SK-N-SH treated with all-trans-retinoic acid at 6 μM for 48 hours (cell line): ENCODE data around the gene PSMA7.

Source experiments
- ATAC-seq: fragments of 200-7000 bp; cut with Tn5 transposase; 3 replicates; pipeline ENCODE4 v1.9.1; 2020; ENCODE audit warnings: mild to moderate bottlenecking, moderate library complexity
- ARNTL ChIP-seq: fragments of 450-650 bp; formaldehyde crosslinking; IDR thresholded peaks from 2 replicates; pipeline ENCODE4 v1.5.0; 2020; ENCODE audit warnings: low read depth, mild to moderate bottlenecking, moderate library complexity, borderline replicate concordance
- BACH2 ChIP-seq: fragments of 250-450 bp; sonication (Bioruptor Pico); IDR thresholded peaks from 2 replicates; pipeline ENCODE4 v1.9.0; 2021; ENCODE audit warnings: mild to moderate bottlenecking, borderline replicate concordance
- CSDC2 ChIP-seq: fragments of 250-450 bp; sonication (Bioruptor Pico); IDR thresholded peaks from 2 replicates; pipeline ENCODE4 v1.5.0; 2020; ENCODE audit warnings: mild to moderate bottlenecking, moderate library complexity
- GLIS3 ChIP-seq: fragments of 250-450 bp; sonication (Bioruptor Pico); IDR thresholded peaks from 2 replicates; pipeline ENCODE4 v1.5.0; 2020; ENCODE audit warnings: mild to moderate bottlenecking, moderate library complexity
- ISL1 ChIP-seq: fragments of 250-450 bp; sonication (Bioruptor Pico); IDR thresholded peaks from 2 replicates; pipeline ENCODE4 v2.1.2; 2022; ENCODE audit warnings: mild to moderate bottlenecking, moderate library complexity
- OSR1 ChIP-seq: fragments of 250-450 bp; sonication (Bioruptor Pico); IDR thresholded peaks from 2 replicates; pipeline ENCODE4 v1.8.0; 2022; ENCODE audit warnings: moderate library complexity, mild to moderate bottlenecking, inconsistent platforms
- POU6F1 ChIP-seq: fragments of 250-450 bp; sonication (Bioruptor Pico); IDR thresholded peaks from 2 replicates; pipeline ENCODE4 v1.8.0; 2021; ENCODE audit warnings: low read depth, mild to moderate bottlenecking, moderate library complexity, borderline replicate concordance
- PPARA ChIP-seq: fragments of 250-450 bp; sonication (Bioruptor Pico); IDR thresholded peaks from 2 replicates; pipeline ENCODE4 v1.5.0; 2020; ENCODE audit warnings: mild to moderate bottlenecking, borderline replicate concordance
- TCF4 ChIP-seq: fragments of 250-450 bp; sonication (Bioruptor Pico); IDR thresholded peaks from 2 replicates; pipeline ENCODE4 v1.8.0; 2021; ENCODE audit warnings: mild to moderate bottlenecking, moderate library complexity, borderline replicate concordance
- ZC3H10 ChIP-seq: fragments of 250-450 bp; sonication (Bioruptor Pico); IDR thresholded peaks from 2 replicates; pipeline ENCODE4 v1.5.1; 2021; ENCODE audit warnings: mild to moderate bottlenecking, moderate library complexity
- ZFP3 ChIP-seq: fragments of 250-450 bp; sonication (Bioruptor Pico); IDR thresholded peaks from 2 replicates; pipeline ENCODE4 v1.5.0; 2020; ENCODE audit warnings: mild to moderate bottlenecking, moderate library complexity
- ZFP30 ChIP-seq: fragments of 450-650 bp; formaldehyde crosslinking; IDR thresholded peaks from 2 replicates; pipeline ENCODE4 v1.5.0; 2022; ENCODE audit warnings: mild to moderate bottlenecking, moderate library complexity
- ZNF565 ChIP-seq: fragments of 450-650 bp; formaldehyde crosslinking; conservative IDR thresholded peaks from 2 replicates; pipeline ENCODE4 v1.5.0; 2020; ENCODE audit warnings: low read depth, mild to moderate bottlenecking, moderate library complexity
- ZNF70 ChIP-seq: fragments of 450-650 bp; formaldehyde crosslinking; IDR thresholded peaks from 2 replicates; pipeline ENCODE4 v1.5.0; 2020; ENCODE audit warnings: mild to moderate bottlenecking, moderate library complexity
- ZNF8 ChIP-seq: fragments of 450-650 bp; formaldehyde crosslinking; IDR thresholded peaks from 2 replicates; pipeline ENCODE4 v1.5.0; 2020; ENCODE audit warnings: mild to moderate bottlenecking, moderate library complexity
- TF ChIP-seq, protein P1 (sequence below): fragments of 250-450 bp; sonication (Bioruptor Pico); IDR thresholded peaks from 2 replicates; pipeline ENCODE4 v1.5.1; 2020; ENCODE audit warnings: low read depth, mild to moderate bottlenecking, moderate library complexity
- TF ChIP-seq, protein P2 (sequence below): fragments of 250-450 bp; sonication (Bioruptor Pico); IDR thresholded peaks from 2 replicates; pipeline ENCODE4 v1.8.0; 2020; ENCODE audit warnings: mild to moderate bottlenecking, moderate library complexity, borderline replicate concordance
- TF ChIP-seq, protein P3 (sequence below): fragments of 250-450 bp; sonication (Bioruptor Pico); IDR thresholded peaks from 2 replicates; pipeline ENCODE4 v1.5.0; 2020; ENCODE audit warnings: mild to moderate bottlenecking, moderate library complexity

Gene PSMA7

GRCh38 chr20:62171245-62171644 is 28.1 kb upstream of the PSMA7 start:
- no peak for ATAC-seq
- TF ChIP-seq, protein P1, sequence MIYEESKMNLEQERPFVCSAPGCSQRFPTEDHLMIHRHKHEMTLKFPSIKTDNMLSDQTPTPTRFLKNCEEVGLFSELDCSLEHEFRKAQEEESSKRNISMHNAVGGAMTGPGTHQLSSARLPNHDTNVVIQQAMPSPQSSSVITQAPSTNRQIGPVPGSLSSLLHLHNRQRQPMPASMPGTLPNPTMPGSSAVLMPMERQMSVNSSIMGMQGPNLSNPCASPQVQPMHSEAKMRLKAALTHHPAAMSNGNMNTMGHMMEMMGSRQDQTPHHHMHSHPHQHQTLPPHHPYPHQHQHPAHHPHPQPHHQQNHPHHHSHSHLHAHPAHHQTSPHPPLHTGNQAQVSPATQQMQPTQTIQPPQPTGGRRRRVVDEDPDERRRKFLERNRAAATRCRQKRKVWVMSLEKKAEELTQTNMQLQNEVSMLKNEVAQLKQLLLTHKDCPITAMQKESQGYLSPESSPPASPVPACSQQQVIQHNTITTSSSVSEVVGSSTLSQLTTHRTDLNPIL (CRISPR knock-in tag), result no peak
- TF ChIP-seq ZNF8 (CRISPR knock-in tag) (no peak), GLIS3 (CRISPR knock-in tag) (no peak), POU6F1 (no peak), PPARA (CRISPR knock-in tag) (no peak), BACH2 (no peak), ZFP30 (CRISPR knock-in tag) (no peak), ZC3H10 (CRISPR knock-in tag) (no peak), ISL1 (CRISPR knock-in tag) (no peak), ZNF70 (CRISPR knock-in tag) (no peak), ARNTL (CRISPR knock-in tag) (no peak), ZNF565 (CRISPR knock-in tag) (no peak), OSR1 (CRISPR knock-in tag) (no peak)
- TF ChIP-seq, protein P2, sequence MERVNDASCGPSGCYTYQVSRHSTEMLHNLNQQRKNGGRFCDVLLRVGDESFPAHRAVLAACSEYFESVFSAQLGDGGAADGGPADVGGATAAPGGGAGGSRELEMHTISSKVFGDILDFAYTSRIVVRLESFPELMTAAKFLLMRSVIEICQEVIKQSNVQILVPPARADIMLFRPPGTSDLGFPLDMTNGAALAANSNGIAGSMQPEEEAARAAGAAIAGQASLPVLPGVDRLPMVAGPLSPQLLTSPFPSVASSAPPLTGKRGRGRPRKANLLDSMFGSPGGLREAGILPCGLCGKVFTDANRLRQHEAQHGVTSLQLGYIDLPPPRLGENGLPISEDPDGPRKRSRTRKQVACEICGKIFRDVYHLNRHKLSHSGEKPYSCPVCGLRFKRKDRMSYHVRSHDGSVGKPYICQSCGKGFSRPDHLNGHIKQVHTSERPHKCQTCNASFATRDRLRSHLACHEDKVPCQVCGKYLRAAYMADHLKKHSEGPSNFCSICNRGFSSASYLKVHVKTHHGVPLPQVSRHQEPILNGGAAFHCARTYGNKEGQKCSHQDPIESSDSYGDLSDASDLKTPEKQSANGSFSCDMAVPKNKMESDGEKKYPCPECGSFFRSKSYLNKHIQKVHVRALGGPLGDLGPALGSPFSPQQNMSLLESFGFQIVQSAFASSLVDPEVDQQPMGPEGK, result no peak

DNA sequence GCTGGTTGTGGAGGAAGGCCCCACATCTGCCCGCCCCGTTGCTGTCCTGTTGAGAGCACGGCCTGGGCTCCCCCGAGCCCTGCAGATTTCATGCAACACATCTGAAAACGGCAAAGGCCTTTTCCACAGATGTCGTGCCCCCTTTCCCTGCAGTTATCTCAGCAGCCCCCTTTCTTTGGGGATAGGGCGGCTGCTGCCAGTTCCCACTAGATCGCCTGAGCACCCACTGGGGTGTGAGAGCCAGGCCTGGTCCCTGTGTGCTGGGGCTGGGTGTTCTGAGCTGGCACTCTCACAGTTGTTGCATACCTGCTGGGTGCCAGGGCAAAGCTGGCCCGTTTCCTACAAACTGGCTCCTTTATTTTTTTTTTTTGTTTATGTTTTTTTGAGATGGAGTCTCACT is 27.3 kb upstream of the PSMA7 start:
- no peak for ATAC-seq
- TF ChIP-seq ISL1 (CRISPR knock-in tag) (no peak), CSDC2 (CRISPR knock-in tag) (no peak), TCF4 (CRISPR knock-in tag) (no peak), GLIS3 (CRISPR knock-in tag) (no peak), POU6F1 (no peak), ZFP3 (CRISPR knock-in tag) (no peak), BACH2 (no peak), ZFP30 (CRISPR knock-in tag) (no peak)
- TF ChIP-seq, protein P1 (CRISPR knock-in tag), result no peak
- TF ChIP-seq, protein P3, sequence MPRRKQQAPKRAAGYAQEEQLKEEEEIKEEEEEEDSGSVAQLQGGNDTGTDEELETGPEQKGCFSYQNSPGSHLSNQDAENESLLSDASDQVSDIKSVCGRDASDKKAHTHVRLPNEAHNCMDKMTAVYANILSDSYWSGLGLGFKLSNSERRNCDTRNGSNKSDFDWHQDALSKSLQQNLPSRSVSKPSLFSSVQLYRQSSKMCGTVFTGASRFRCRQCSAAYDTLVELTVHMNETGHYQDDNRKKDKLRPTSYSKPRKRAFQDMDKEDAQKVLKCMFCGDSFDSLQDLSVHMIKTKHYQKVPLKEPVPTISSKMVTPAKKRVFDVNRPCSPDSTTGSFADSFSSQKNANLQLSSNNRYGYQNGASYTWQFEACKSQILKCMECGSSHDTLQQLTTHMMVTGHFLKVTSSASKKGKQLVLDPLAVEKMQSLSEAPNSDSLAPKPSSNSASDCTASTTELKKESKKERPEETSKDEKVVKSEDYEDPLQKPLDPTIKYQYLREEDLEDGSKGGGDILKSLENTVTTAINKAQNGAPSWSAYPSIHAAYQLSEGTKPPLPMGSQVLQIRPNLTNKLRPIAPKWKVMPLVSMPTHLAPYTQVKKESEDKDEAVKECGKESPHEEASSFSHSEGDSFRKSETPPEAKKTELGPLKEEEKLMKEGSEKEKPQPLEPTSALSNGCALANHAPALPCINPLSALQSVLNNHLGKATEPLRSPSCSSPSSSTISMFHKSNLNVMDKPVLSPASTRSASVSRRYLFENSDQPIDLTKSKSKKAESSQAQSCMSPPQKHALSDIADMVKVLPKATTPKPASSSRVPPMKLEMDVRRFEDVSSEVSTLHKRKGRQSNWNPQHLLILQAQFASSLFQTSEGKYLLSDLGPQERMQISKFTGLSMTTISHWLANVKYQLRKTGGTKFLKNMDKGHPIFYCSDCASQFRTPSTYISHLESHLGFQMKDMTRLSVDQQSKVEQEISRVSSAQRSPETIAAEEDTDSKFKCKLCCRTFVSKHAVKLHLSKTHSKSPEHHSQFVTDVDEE (CRISPR knock-in tag), result no peak
- TF ChIP-seq, protein P2, result no peak
- TF ChIP-seq, all 23 proteins: peak for 0
